HCT116 (cell line): ENCODE measurements around the gene ITPR1. TPM values are rescaled to one million over a fixed set of nuclear protein-coding genes. Genes with fewer than 3 reads are reported as not detected.
A peak's percentile ranks its signal among the peaks of the same experiment; 100 is the strongest.

Source experiments
- ATAC-seq: fragments of 200-7000 bp; cut with Tn5 transposase; 2 replicates; pipeline ENCODE4 v1.9.1; 2020; ENCODE audit warnings: mild to moderate bottlenecking, moderate library complexity
- BruUV-seq: library from RNA; stranded (reverse); fragments of 400-500 nt; replicated peaks from 2 replicates; lab custom pipeline; 2021; lab: Mats Ljungman, UMichigan
- CTCF ChIA-PET: fragments of 300-600 bp; sonication (Branson Sonifier 250); formaldehyde crosslinking; loops from one replicate; lab custom pipeline; 2021; ENCODE audit warnings: antibody characterized with exemption; lab: Charles Lee
- POLR2A ChIA-PET: fragments of 300-600, 350-600 bp; sonication (Branson Sonifier 250); formaldehyde crosslinking; loops from one replicate; lab custom pipeline; 2021; ENCODE audit warnings: antibody characterized with exemption; lab: Charles Lee
- RAD21 ChIA-PET, 2 experiments: fragments of 300-600 bp; sonication (Branson Sonifier 250); formaldehyde crosslinking; loops; one replicate each; lab custom pipeline; 2023; ENCODE audit warnings: low total read pairs in 2 of 2; ENCODE audit not compliant: uncharacterized antibody in 2 of 2, unreplicated experiment in 2 of 2, low non-redundant PET in 1 of 2; lab: Charles Lee
- DNase-seq: peaks from one replicate; pipeline ENCODE4 v3.0.0-alpha.2; 2010; ENCODE audit warnings: low read depth, low spot score
- H2AFZ ChIP-seq: fragments of 200-600 bp; shearing (Covaris generic), sonication (generic); 2 replicates; pipeline ENCODE4 v1.6.1; 2017; ENCODE audit warnings: low read depth, mixed run types, mixed read lengths, antibody characterized with exemption, low read length; ENCODE audit not compliant: poor library complexity, severe bottlenecking
- H3K27ac ChIP-seq: 2 replicates; pipeline ENCODE4 v1.5.1; 2012; ENCODE audit warnings: low read depth, low read length
- H3K27me3 ChIP-seq: fragments of 200-600 bp; sonication (generic); 2 replicates; pipeline ENCODE4 v1.6.1; 2016; ENCODE audit warnings: mixed run types, low read length, mixed read lengths; ENCODE audit not compliant: insufficient read depth
- H3K36me3 ChIP-seq, 2 experiments: fragments of 200-500 bp in 1 of 2; fragments of 200-600 bp in 1 of 2; sonication (Bioruptor generic) in 1 of 2; sonication (generic) in 1 of 2; 2 replicates each; pipeline versions ENCODE4 v1.5.1 to v1.6.1; 2014 to 2016; ENCODE audit warnings: low read length in 2 of 2, inconsistent platforms in 1 of 2, mixed read lengths in 1 of 2, mixed run types in 1 of 2; ENCODE audit not compliant: insufficient read depth in 2 of 2, control insufficient read depth in 1 of 2
- H3K4me1 ChIP-seq, 2 experiments: fragments of 200-600 bp in 1 of 2; sonication (generic) in 1 of 2; 2 replicates each; pipeline versions ENCODE4 v1.5.1 to v1.6.1; 2012 to 2017; ENCODE audit warnings: low read length in 2 of 2, inconsistent platforms in 1 of 2, mild to moderate bottlenecking in 1 of 2, mixed read lengths in 1 of 2, mixed run types in 1 of 2, moderate library complexity in 1 of 2; ENCODE audit not compliant: insufficient read depth in 2 of 2, control insufficient read depth in 1 of 2
- H3K4me2 ChIP-seq: fragments of 200-600 bp; sonication (generic); 2 replicates; pipeline ENCODE4 v1.6.1; 2017; ENCODE audit warnings: mixed run types, low read length, mixed read lengths
- H3K4me3 ChIP-seq, 2 experiments: fragments of 200-600 bp in 1 of 2; sonication (generic) in 1 of 2; replicated peaks in 1 of 2; 2 replicates each; pipeline ENCODE4 v1.5.1; 2011 to 2016; ENCODE audit warnings: low read length in 2 of 2, control low read depth in 1 of 2, low read depth in 1 of 2, mild to moderate bottlenecking in 1 of 2, mixed read lengths in 1 of 2, mixed run types in 1 of 2
- H3K79me2 ChIP-seq: fragments of 200-600 bp; sonication (generic); 2 replicates; pipeline ENCODE4 v1.6.1; 2017; ENCODE audit warnings: mild to moderate bottlenecking, mixed run types, low read length, moderate library complexity, mixed read lengths; ENCODE audit not compliant: insufficient read depth
- H3K9ac ChIP-seq: fragments of 200-600 bp; sonication (generic); 2 replicates; pipeline ENCODE4 v1.6.1; 2016; ENCODE audit warnings: low read length, mixed read lengths
- H3K9me2 ChIP-seq: fragments of 200-600 bp; sonication (generic), shearing (Covaris generic); 2 replicates; pipeline ENCODE4 v1.6.1; 2017; ENCODE audit warnings: mixed run types, mild to moderate bottlenecking, moderate library complexity; ENCODE audit not compliant: insufficient read depth
- H3K9me3 ChIP-seq, 2 experiments: fragments of 200-500 bp in 1 of 2; fragments of 200-600 bp in 1 of 2; sonication (Bioruptor generic) in 1 of 2; sonication (generic) in 1 of 2; 2 replicates each; pipeline ENCODE4 v1.6.1; 2014 to 2017; ENCODE audit warnings: low read length in 2 of 2, mixed read lengths in 2 of 2, inconsistent platforms in 1 of 2, low read depth in 1 of 2, mild to moderate bottlenecking in 1 of 2, mixed run types in 1 of 2, moderate library complexity in 1 of 2; ENCODE audit not compliant: control insufficient read depth in 1 of 2, insufficient read depth in 1 of 2
- H4K20me1 ChIP-seq: fragments of 200-600 bp; sonication (generic), shearing (Covaris generic); 2 replicates; pipeline ENCODE4 v1.6.1; 2017; ENCODE audit warnings: mixed run types, mild to moderate bottlenecking, moderate library complexity; ENCODE audit not compliant: insufficient read depth
- CBX3 ChIP-seq: IDR thresholded peaks from 2 replicates; pipeline ENCODE4 v1.6.1; 2012; ENCODE audit warnings: low read depth
- CEBPB ChIP-seq: IDR thresholded peaks from 2 replicates; pipeline ENCODE4 v1.6.1; 2012; ENCODE audit warnings: low read depth
- FOSL1 ChIP-seq: IDR thresholded peaks from 2 replicates; pipeline ENCODE4 v1.6.1; 2012; ENCODE audit warnings: low read depth
- YY1 ChIP-seq: IDR thresholded peaks from 2 replicates; pipeline ENCODE4 v1.6.1; 2011; ENCODE audit warnings: low read length, low read depth, moderate library complexity, mild to moderate bottlenecking; ENCODE audit not compliant: insufficient replicate concordance; ENCODE audit errors: extremely low read depth
- intact Hi-C: fragments of 100-400 bp; cut with micrococcal nuclease; formaldehyde crosslinking; loops from 2 replicates; pipeline ENCODE4 v1.10.0; 2022
- total RNA-seq: library from RNA; stranded (reverse); gene quantifications from one replicate; pipeline ENCODE4 v1.2.1, GENCODE V29; 2021; ENCODE audit not compliant: unreplicated experiment
- TF ChIP-seq, protein P1 (sequence below): IDR thresholded peaks from 2 replicates; pipeline ENCODE4 v1.6.1; 2012

The ITPR1 gene
- total RNA-seq, 1 experiment from 2014 or later = 9.2 TPM

DNA sequence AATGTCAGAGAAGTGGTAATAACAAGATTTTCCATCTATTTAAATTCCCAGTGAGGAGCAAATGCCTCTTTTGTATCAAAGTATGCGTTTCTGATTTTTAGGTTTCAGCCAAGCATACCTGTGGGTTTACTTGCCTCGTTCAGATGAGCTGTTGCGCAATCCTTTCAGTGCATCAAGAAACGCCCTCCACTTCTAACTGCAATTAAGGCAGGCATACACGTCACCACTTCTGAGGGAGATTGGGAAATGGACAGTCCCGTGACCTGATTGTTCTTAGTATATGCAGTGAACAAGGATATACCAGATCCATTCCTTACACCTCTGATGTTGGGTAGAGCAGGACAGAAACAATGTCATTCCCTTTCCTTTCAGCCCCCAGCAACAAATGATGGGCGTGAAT is 219.0 kb downstream of the ITPR1 start:
- POLR2A ChIA-PET = interaction anchor here (0.9 to 1.6 kb wide), 5 partner anchors 8 to 346 kb away, joined by 3 to 7 read pairs (median 5); no protein-coding TSS in a partner anchor
- H3K4me2 ChIP-seq = 0 out of 2 replicates have a peak overlapping the region, but pooled peaks have one; percentile 16
- DNase-seq = peak; percentile 21
- no peak overlapping the region for H3K4me3 ChIP-seq
- TF ChIP-seq CEBPB (peak; percentile 97), CBX3 (no peak), YY1 (no peak)
- H3K9me3 ChIP-seq = no peaks in the 10 kb centered on the region
- H3K4me1 ChIP-seq = peaks cover 8% of the 10 kb centered on the region in 2 experiments; a peak in 2 of 4 replicates
- H4K20me1 ChIP-seq = no peaks in the 10 kb centered on the region
- no peak overlapping the region for H3K9ac ChIP-seq
- H3K36me3 ChIP-seq = no peaks in the 10 kb centered on the region
- BruUV-seq = no TSS peak
- CTCF ChIA-PET = interaction anchor here (0.5 to 2.1 kb wide), 26 partner anchors 8 to 485 kb away, joined by 3 to 86 read pairs (median 4); partner anchors contain the start of gene BHLHE40
- no peaks in the 10 kb centered on the region for H3K9me2 ChIP-seq
- intact Hi-C loops = no loop called here
- no peak overlapping the region for H3K27ac ChIP-seq
- RAD21 ChIA-PET = interaction anchor here (0.7 to 1.7 kb wide), 11 partner anchors 9 to 364 kb away, joined by 3 to 26 read pairs (median 5); no protein-coding TSS in a partner anchor
- H3K27me3 ChIP-seq = no peaks in the 10 kb centered on the region
- no peak for ATAC-seq
- H3K79me2 ChIP-seq = no peaks in the 10 kb centered on the region
- no peak overlapping the region for H2AFZ ChIP-seq

DNA sequence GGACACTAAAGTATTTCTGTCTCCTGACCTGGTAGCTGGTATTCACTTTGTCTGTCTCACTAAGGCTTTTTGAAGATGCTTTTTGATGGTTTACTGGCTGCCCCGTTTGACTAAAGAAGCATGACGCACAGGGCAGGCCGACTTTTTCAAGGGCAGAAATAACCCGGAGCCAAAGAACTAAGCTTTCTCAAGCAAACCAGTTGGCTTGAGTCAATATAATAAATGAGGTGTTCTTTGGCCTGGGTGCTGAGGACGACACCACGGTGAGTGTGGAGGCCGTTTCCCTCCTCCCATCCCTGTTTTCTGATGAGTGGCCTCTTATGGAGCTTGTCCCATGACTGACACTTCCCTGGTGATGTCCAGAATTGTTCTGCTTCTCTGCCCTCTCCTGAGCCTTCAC is 220.9 kb downstream of the ITPR1 start:
- intact Hi-C loops = no loop called here
- no peak overlapping the region for H3K27ac ChIP-seq
- ChIA-PET CTCF (interaction anchor here (1.0 to 1.1 kb wide), 2 partner anchors 265 to 309 kb away, joined by 3 read pairs; no protein-coding TSS in a partner anchor), POLR2A (no interaction called here), RAD21 (no interaction called here)
- TF ChIP-seq, protein P1, sequence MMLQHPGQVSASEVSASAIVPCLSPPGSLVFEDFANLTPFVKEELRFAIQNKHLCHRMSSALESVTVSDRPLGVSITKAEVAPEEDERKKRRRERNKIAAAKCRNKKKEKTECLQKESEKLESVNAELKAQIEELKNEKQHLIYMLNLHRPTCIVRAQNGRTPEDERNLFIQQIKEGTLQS = no peak
- no peak for TF ChIP-seq FOSL1
- no peaks in the 10 kb centered on the region for H3K36me3 ChIP-seq
- H3K27me3 ChIP-seq = no peaks in the 10 kb centered on the region
- no peaks in the 10 kb centered on the region for H3K9me3 ChIP-seq
- no peaks in the 10 kb centered on the region for H3K9me2 ChIP-seq
- H3K9ac ChIP-seq = no peak overlapping the region
- no peak overlapping the region for H3K4me3 ChIP-seq
- no peak overlapping the region for H2AFZ ChIP-seq
- no peak overlapping the region for H3K4me2 ChIP-seq
- no peaks in the 10 kb centered on the region for H3K79me2 ChIP-seq
- no TSS peak for BruUV-seq
- peaks cover 8% of the 10 kb centered on the region in 2 experiments; a peak in 2 of 4 replicates for H3K4me1 ChIP-seq
- no peaks in the 10 kb centered on the region for H4K20me1 ChIP-seq
- DNase-seq (no peak), ATAC-seq (no peak)
